T-helper 17 cell (primary cell): ENCODE data around the gene HNRNPDL. TPM values are rescaled to one million over a fixed set of nuclear protein-coding genes. Genes with fewer than 3 reads are reported as not detected.
"Not testable (repeated sequence)": the region's sequence is repeated elsewhere in the genome, so short reads cannot be mapped to it uniquely, and the experiment has no call there.

Experiments
- ATAC-seq: fragments of 150-1000 bp; cut with Tn5 transposase; 2 replicates; pipeline ENCODE4 v1.10.0; 2021; ENCODE audit warnings: mild to moderate bottlenecking, moderate library complexity
- DNase-seq, 3 donors: peaks; one replicate each; pipeline versions ENCODE4 v3.0.0 to v3.0.0-alpha.2; 2020 to 2021
- H3K9me3 ChIP-seq: one replicate; pipeline ENCODE4 v1.7.0; 2013; ENCODE audit warnings: low read length, mild to moderate bottlenecking; ENCODE audit not compliant: control insufficient read depth, poor library complexity, severe bottlenecking
- H3K27ac Mint-ChIP-seq: one replicate; pipeline ENCODE4 v1.8.0; 2022; ENCODE audit warnings: mild to moderate bottlenecking, moderate library complexity, mixed read lengths
- H3K27me3 Mint-ChIP-seq: one replicate; pipeline ENCODE4 v1.8.0; 2022; ENCODE audit warnings: mixed read lengths
- H3K36me3 Mint-ChIP-seq: one replicate; pipeline ENCODE4 v1.8.0; 2022; ENCODE audit warnings: low read depth, mixed read lengths
- H3K4me1 Mint-ChIP-seq: one replicate; pipeline ENCODE4 v1.8.0; 2022; ENCODE audit warnings: mild to moderate bottlenecking, mixed read lengths
- H3K4me3 Mint-ChIP-seq: one replicate; pipeline ENCODE4 v1.8.0; 2022; ENCODE audit warnings: mild to moderate bottlenecking, moderate library complexity, mixed read lengths
- total RNA-seq, 4 donors: library from RNA in 2 of 4; stranded (reverse) in 2 of 4; gene quantifications; one replicate each; pipeline ENCODE4 v1.2.3 and lab custom pipeline; 2022 to 2026

HNRNPDL gene
- total RNA-seq, 2 donors from 2014 or later = 339 to 360 TPM

- H3K9me3 ChIP-seq = no peaks in the 10 kb centered on the region
- ATAC-seq = peak; percentile 68
- DNase-seq = peak; percentile 94 to 96 (median 95)
- Mint-ChIP-seq H3K36me3 (peaks cover 7% of the 10 kb centered on the region), H3K27ac (peak overlapping the region; percentile 97), H3K27me3 (no peaks in the 10 kb centered on the region), H3K4me3 (peak overlapping the region; percentile 98), H3K4me1 (peaks cover 46% of the 10 kb centered on the region)
Measured at GRCh38 chr4:82428969-82429727, 1.1 kb downstream of the HNRNPDL start.

- peak overlapping the region; percentile 98 for H3K4me3 Mint-ChIP-seq
- H3K27ac Mint-ChIP-seq = peak overlapping the region; percentile 97
- no peaks in the 10 kb centered on the region for H3K9me3 ChIP-seq
- no peaks in the 10 kb centered on the region for H3K27me3 Mint-ChIP-seq
- H3K36me3 Mint-ChIP-seq = peaks cover 11% of the 10 kb centered on the region
- ATAC-seq (no peak), DNase-seq (no peak)
- peaks cover 44% of the 10 kb centered on the region for H3K4me1 Mint-ChIP-seq
Measured at GRCh38 chr4:82428526-82428968, 1.7 kb downstream of the HNRNPDL start.

GRCh38 chr4:82425478-82425877, 4.8 kb downstream of the HNRNPDL start:
- peaks cover 15% of the 10 kb centered on the region for H3K36me3 Mint-ChIP-seq
- no peaks in the 10 kb centered on the region for H3K27me3 Mint-ChIP-seq
- H3K9me3 ChIP-seq = no peaks in the 10 kb centered on the region
- peak overlapping the region; percentile 97 for H3K27ac Mint-ChIP-seq
- no peak for ATAC-seq
- H3K4me1 Mint-ChIP-seq = peaks cover 39% of the 10 kb centered on the region
- H3K4me3 Mint-ChIP-seq = no peak overlapping the region
- no peak for DNase-seq

- Mint-ChIP-seq H3K27ac (peak overlapping the region; percentile 79), H3K36me3 (peaks cover 11% of the 10 kb centered on the region), H3K27me3 (no peaks in the 10 kb centered on the region), H3K4me3 (no peak overlapping the region), H3K4me1 (peaks cover 32% of the 10 kb centered on the region)
- ATAC-seq (no peak), DNase-seq (no peak)
- no peaks in the 10 kb centered on the region for H3K9me3 ChIP-seq
Measured at GRCh38 chr4:82423245-82424054, 6.8 kb downstream of the HNRNPDL start.

GRCh38 chr4:82422616-82423015, 7.6 kb downstream of the HNRNPDL start:
- H3K4me1 Mint-ChIP-seq = peaks cover 24% of the 10 kb centered on the region
- H3K9me3 ChIP-seq = no peaks in the 10 kb centered on the region
- DNase-seq = no peak
- peak overlapping the region; percentile 79 for H3K27ac Mint-ChIP-seq
- H3K27me3 Mint-ChIP-seq = no peaks in the 10 kb centered on the region
- no peak overlapping the region for H3K4me3 Mint-ChIP-seq
- peaks cover 9% of the 10 kb centered on the region for H3K36me3 Mint-ChIP-seq
- ATAC-seq = no peak

- H3K27ac Mint-ChIP-seq = no peak overlapping the region
- no peak overlapping the region for H3K4me3 Mint-ChIP-seq
- no peaks in the 10 kb centered on the region for H3K9me3 ChIP-seq
- peaks cover 19% of the 10 kb centered on the region for H3K4me1 Mint-ChIP-seq
- peaks cover 9% of the 10 kb centered on the region for H3K36me3 Mint-ChIP-seq
- ATAC-seq (peak; percentile 36), DNase-seq (no peak)
- H3K27me3 Mint-ChIP-seq = no peaks in the 10 kb centered on the region
Measured at GRCh38 chr4:82421796-82422560, 8.3 kb downstream of the HNRNPDL start.

- ATAC-seq (no peak), DNase-seq (no peak)
- Mint-ChIP-seq H3K4me3 (no peak overlapping the region), H3K27ac (no peak overlapping the region), H3K27me3 (peaks cover 8% of the 10 kb centered on the region), H3K4me1 (peaks cover 11% of the 10 kb centered on the region), H3K36me3 (peaks cover 11% of the 10 kb centered on the region)
- H3K9me3 ChIP-seq = no peaks in the 10 kb centered on the region
Measured at GRCh38 chr4:82419451-82419850, 10.8 kb downstream of the HNRNPDL start.

GRCh38 chr4:82415922-82416365, 14.3 kb downstream of the HNRNPDL start:
- Mint-ChIP-seq H3K27ac (no peak overlapping the region), H3K4me1 (peaks cover 4% of the 10 kb centered on the region), H3K36me3 (peaks cover 5% of the 10 kb centered on the region), H3K27me3 (peaks cover 8% of the 10 kb centered on the region), H3K4me3 (no peak overlapping the region)
- ATAC-seq (peak; percentile 27), DNase-seq (no peak)
- no peaks in the 10 kb centered on the region for H3K9me3 ChIP-seq

GRCh38 chr4:82415061-82415460, 15.2 kb downstream of the HNRNPDL start:
- H3K4me1 Mint-ChIP-seq, ATAC-seq, H3K36me3 Mint-ChIP-seq, DNase-seq, H3K27ac Mint-ChIP-seq, H3K4me3 Mint-ChIP-seq, H3K9me3 ChIP-seq, H3K27me3 Mint-ChIP-seq: not testable (repeated sequence)

- Mint-ChIP-seq H3K27ac (no peak overlapping the region), H3K36me3 (no peaks in the 10 kb centered on the region), H3K27me3 (peaks cover 13% of the 10 kb centered on the region), H3K4me3 (no peak overlapping the region), H3K4me1 (peaks cover 2% of the 10 kb centered on the region)
- DNase-seq (no peak), ATAC-seq (no peak)
- no peaks in the 10 kb centered on the region for H3K9me3 ChIP-seq
Measured at GRCh38 chr4:82403725-82404124, 26.5 kb downstream of the HNRNPDL start.

GRCh38 chr4:82402196-82402775, 28.0 kb downstream of the HNRNPDL start:
- H3K9me3 ChIP-seq = no peaks in the 10 kb centered on the region
- no peak overlapping the region for H3K4me3 Mint-ChIP-seq
- no peaks in the 10 kb centered on the region for H3K36me3 Mint-ChIP-seq
- peaks cover 18% of the 10 kb centered on the region for H3K27me3 Mint-ChIP-seq
- peaks cover 2% of the 10 kb centered on the region for H3K4me1 Mint-ChIP-seq
- no peak overlapping the region for H3K27ac Mint-ChIP-seq
- no peak for ATAC-seq
- no peak for DNase-seq

GRCh38 chr4:82401600-82401999, 28.7 kb downstream of the HNRNPDL start:
- no peaks in the 10 kb centered on the region for H3K9me3 ChIP-seq
- no peak overlapping the region for H3K27ac Mint-ChIP-seq
- no peaks in the 10 kb centered on the region for H3K36me3 Mint-ChIP-seq
- DNase-seq (no peak), ATAC-seq (no peak)
- H3K4me3 Mint-ChIP-seq = no peak overlapping the region
- H3K4me1 Mint-ChIP-seq = peaks cover 2% of the 10 kb centered on the region
- peaks cover 18% of the 10 kb centered on the region for H3K27me3 Mint-ChIP-seq

- Mint-ChIP-seq H3K36me3 (peaks cover 3% of the 10 kb centered on the region), H3K27me3 (peaks cover 30% of the 10 kb centered on the region), H3K27ac (no peak overlapping the region), H3K4me3 (no peak overlapping the region), H3K4me1 (no peaks in the 10 kb centered on the region)
- ATAC-seq (no peak), DNase-seq (no peak)
- no peaks in the 10 kb centered on the region for H3K9me3 ChIP-seq
Measured at GRCh38 chr4:82398263-82398662, 32.0 kb downstream of the HNRNPDL start.
